Smooth muscle cell of the coronary artery (primary cell): ENCODE results near the gene XAGE3. TPM values are rescaled to one million over a fixed set of nuclear protein-coding genes. Genes with fewer than 3 reads are reported as not detected.

Experiments used
- total RNA-seq: library from RNA; depleted of rRNA; stranded (reverse); fragments of >200 nt; gene quantifications from 2 replicates; pipeline ENCODE4 v1.2.3, GENCODE V29; 2014; ENCODE audit warnings: low replicate concordance

Gene XAGE3
- total RNA-seq = not detected in 2 replicates

GRCh38 chrX:52867610-52868348 lies at the start of gene XAGE3:
Gene XAGE3, minus strand, starts transcription at chrX:52868083. Its CDS starts 950 bp downstream, at chrX:52867133.

GRCh38 chrX:52896855-52897709 lies 29.2 kb upstream of the XAGE3 start, which contains the start of gene FAM156B:
Gene FAM156B, plus strand, starts transcription at chrX:52897330. Its CDS starts 9,896 bp downstream, at chrX:52907226.

Other genes starting within 250 kb of the XAGE3 start
- not detected in 2 replicates for gene SSX7, start 213.2 kb downstream of the XAGE3 start, total RNA-seq
- gene SSX2, start 160.9 kb downstream of the XAGE3 start, total RNA-seq = not detected in 2 replicates
- gene SSX2B, start 116.8 kb downstream of the XAGE3 start, total RNA-seq = not detected in 2 replicates
- gene SPANXN5, start 70.7 kb downstream of the XAGE3 start, total RNA-seq = not detected in 2 replicates
- not detected in 2 replicates for gene XAGE5, start 56.8 kb downstream of the XAGE3 start, total RNA-seq
- 8.3 and 10.1 TPM in 2 replicates for gene FAM156B, start 29.2 kb upstream of the XAGE3 start, total RNA-seq
- 14.4 and 25.2 TPM in 2 replicates for gene FAM156A, start 90.4 kb upstream of the XAGE3 start, total RNA-seq
- 1.4 and 4.2 TPM in 2 replicates for gene GPR173, start 180.7 kb upstream of the XAGE3 start, total RNA-seq
- gene TSPYL2, start 214.3 kb upstream of the XAGE3 start, total RNA-seq = 15.8 and 26.1 TPM in 2 replicates
- 5.0 and 13.1 TPM in 2 replicates for gene KANTR, start 226.1 kb upstream of the XAGE3 start, total RNA-seq